A673 (cell line): Measurements from ENCODE around the gene CNTD1. TPM values are rescaled to one million over a fixed set of nuclear protein-coding genes. Genes with fewer than 3 reads are reported as not detected.

Experiments used
- BruUV-seq: library from RNA; stranded (reverse); fragments of 400-500 nt; replicated peaks from 2 replicates; lab custom pipeline; 2021; lab: Mats Ljungman, UMichigan
- CTCF ChIA-PET: fragments of 300-600 bp; sonication (Branson Sonifier 250); formaldehyde crosslinking; loops from one replicate; lab custom pipeline; 2022; ENCODE audit warnings: antibody characterized with exemption; lab: Charles Lee
- POLR2A ChIA-PET: fragments of 300-600 bp; sonication (Branson Sonifier 250); formaldehyde crosslinking; loops from one replicate; lab custom pipeline; 2022; ENCODE audit warnings: antibody characterized with exemption; ENCODE audit not compliant: low non-redundant PET; lab: Charles Lee
- DNase-seq: peaks from one replicate; pipeline ENCODE4 v3.0.0-alpha.2; 2015; ENCODE audit warnings: low spot score
- H3K27ac ChIP-seq: fragments of 200-600 bp; sonication (generic); 2 replicates; pipeline ENCODE4 v1.5.1; 2016; ENCODE audit warnings: mixed run types, low read depth, mild to moderate bottlenecking, mixed read lengths, antibody characterized with exemption, low read length; ENCODE audit not compliant: poor library complexity, severe bottlenecking
- H3K27me3 ChIP-seq: fragments of 200-600 bp; sonication (generic); replicated peaks from 2 replicates; pipeline ENCODE4 v1.6.1; 2017; ENCODE audit warnings: mixed run types, low read depth, mild to moderate bottlenecking, mixed read lengths, antibody characterized with exemption, low read length; ENCODE audit not compliant: insufficient read depth, poor library complexity
- H3K36me3 ChIP-seq: fragments of 200-600 bp; sonication (generic); 2 replicates; pipeline ENCODE4 v1.6.1; 2016; ENCODE audit warnings: mixed run types, mild to moderate bottlenecking, mixed read lengths, antibody characterized with exemption, low read length; ENCODE audit not compliant: insufficient read depth, poor library complexity, severe bottlenecking
- H3K4me1 ChIP-seq: fragments of 200-600 bp; sonication (generic); 2 replicates; pipeline ENCODE4 v1.6.1; 2017; ENCODE audit warnings: mixed run types, mild to moderate bottlenecking, mixed read lengths, antibody characterized with exemption, low read length; ENCODE audit not compliant: insufficient read depth, poor library complexity, severe bottlenecking
- H3K4me3 ChIP-seq: fragments of 200-600 bp; sonication (generic); 2 replicates; pipeline ENCODE4 v1.5.1; 2016; ENCODE audit warnings: low read depth, mixed run types, mild to moderate bottlenecking, mixed read lengths, low read length; ENCODE audit not compliant: poor library complexity, severe bottlenecking
- H3K9me3 ChIP-seq: fragments of 200-600 bp; sonication (generic); 2 replicates; pipeline ENCODE4 v1.6.1; 2016; ENCODE audit warnings: mixed run types, low read depth, mild to moderate bottlenecking, mixed read lengths, antibody characterized with exemption, low read length; ENCODE audit not compliant: poor library complexity, severe bottlenecking
- EZH2 ChIP-seq: fragments of 200-600 bp; sonication (generic); IDR thresholded peaks from 2 replicates; pipeline ENCODE4 v1.6.1; 2017; ENCODE audit warnings: borderline replicate concordance, low read depth, mild to moderate bottlenecking, mixed read lengths, antibody characterized with exemption, low read length; ENCODE audit not compliant: poor library complexity, severe bottlenecking
- intact Hi-C: fragments of 100-400 bp; cut with micrococcal nuclease; formaldehyde crosslinking; loops from one replicate; pipeline ENCODE4 v1.10.0; 2022; ENCODE audit not compliant: unreplicated experiment
- total RNA-seq: library from RNA; stranded (reverse); gene quantifications from 2 replicates; pipeline ENCODE4 v1.2.3, GENCODE V29; 2021
- TF ChIP-seq, protein P1 (sequence below): fragments of 300-800, 200-600 bp; sonication (generic); conservative IDR thresholded peaks from 2 replicates; pipeline ENCODE4 v1.5.1; 2017; ENCODE audit warnings: low read depth, mild to moderate bottlenecking, antibody characterized with exemption, low read length, moderate library complexity, mixed read lengths

The CNTD1 gene
- total RNA-seq, 1 experiment from 2014 or later, result not detected

DNA sequence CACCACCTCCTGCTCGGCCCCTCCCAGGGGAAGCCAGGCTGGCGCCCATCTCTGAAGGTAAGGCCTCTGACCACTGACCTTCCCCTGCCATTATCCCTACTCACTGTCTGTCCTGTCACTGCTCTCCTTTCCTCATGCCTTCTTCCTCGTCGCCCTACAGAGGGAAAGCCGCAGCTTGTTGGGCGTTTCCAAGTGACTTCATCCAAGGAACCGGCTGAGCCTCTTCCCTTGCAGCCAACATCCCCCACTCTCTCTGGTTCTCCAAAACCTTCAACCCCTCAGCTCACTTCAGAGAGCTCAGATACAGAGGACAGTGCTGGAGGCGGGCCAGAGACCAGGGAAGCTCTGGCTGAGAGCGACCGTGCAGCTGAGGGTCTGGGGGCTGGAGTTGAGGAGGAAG lies 3.2 kb upstream of the CNTD1 start:
- TF ChIP-seq, protein P1, sequence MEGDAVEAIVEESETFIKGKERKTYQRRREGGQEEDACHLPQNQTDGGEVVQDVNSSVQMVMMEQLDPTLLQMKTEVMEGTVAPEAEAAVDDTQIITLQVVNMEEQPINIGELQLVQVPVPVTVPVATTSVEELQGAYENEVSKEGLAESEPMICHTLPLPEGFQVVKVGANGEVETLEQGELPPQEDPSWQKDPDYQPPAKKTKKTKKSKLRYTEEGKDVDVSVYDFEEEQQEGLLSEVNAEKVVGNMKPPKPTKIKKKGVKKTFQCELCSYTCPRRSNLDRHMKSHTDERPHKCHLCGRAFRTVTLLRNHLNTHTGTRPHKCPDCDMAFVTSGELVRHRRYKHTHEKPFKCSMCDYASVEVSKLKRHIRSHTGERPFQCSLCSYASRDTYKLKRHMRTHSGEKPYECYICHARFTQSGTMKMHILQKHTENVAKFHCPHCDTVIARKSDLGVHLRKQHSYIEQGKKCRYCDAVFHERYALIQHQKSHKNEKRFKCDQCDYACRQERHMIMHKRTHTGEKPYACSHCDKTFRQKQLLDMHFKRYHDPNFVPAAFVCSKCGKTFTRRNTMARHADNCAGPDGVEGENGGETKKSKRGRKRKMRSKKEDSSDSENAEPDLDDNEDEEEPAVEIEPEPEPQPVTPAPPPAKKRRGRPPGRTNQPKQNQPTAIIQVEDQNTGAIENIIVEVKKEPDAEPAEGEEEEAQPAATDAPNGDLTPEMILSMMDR, result no peak
- TF ChIP-seq EZH2, result no peak
- H3K9me3 ChIP-seq, result no peaks in the 10 kb centered on the region
- no peak overlapping the region for H3K27ac ChIP-seq
- BruUV-seq, result no TSS peak
- H3K27me3 ChIP-seq, result no peaks in the 10 kb centered on the region
- no peak overlapping the region for H3K4me3 ChIP-seq
- ChIA-PET POLR2A (no interaction called here), CTCF (no interaction called here)
- DNase-seq, result no peak
- intact Hi-C loops, result no loop called here
- no peaks in the 10 kb centered on the region for H3K4me1 ChIP-seq
- no peaks in the 10 kb centered on the region for H3K36me3 ChIP-seq

DNA sequence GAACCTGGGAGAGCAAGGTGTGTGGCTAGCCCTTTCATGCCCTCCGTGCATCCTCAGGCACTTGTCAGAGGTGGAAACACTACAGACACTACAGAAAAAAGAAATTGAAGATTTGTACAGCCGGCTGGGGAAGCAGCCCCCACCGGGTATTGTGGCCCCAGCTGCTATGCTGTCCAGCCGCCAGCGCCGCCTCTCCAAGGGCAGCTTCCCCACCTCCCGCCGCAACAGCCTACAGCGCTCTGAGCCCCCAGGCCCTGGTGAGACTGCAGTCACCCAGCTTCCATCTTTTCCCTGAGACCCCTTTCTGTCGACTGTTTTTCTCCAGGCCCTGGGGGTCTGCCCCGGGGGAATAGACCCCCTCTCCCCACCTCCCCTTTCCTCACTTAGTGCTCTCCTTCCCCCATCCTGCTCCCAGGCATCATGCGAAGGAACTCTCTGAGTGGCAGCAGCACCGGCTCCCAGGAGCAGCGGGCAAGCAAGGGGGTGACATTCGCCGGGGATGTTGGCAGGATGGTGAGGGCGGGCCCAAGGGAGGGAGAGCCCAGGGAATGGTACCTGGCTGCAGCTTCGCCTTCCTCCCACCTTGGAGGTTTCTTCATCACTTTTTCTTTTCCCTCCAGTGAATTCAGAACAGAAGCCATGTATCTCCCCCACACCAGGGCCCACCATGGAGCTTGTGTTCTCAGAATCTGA lies 2.4 kb upstream of the CNTD1 start:
- BruUV-seq, result no TSS peak
- no peaks in the 10 kb centered on the region for H3K9me3 ChIP-seq
- TF ChIP-seq, protein P1, result no peak
- TF ChIP-seq EZH2, result no peak
- ChIA-PET CTCF (no interaction called here), POLR2A (no interaction called here)
- no peak for DNase-seq
- intact Hi-C loops, result no loop called here
- H3K27me3 ChIP-seq, result no peaks in the 10 kb centered on the region
- no peaks in the 10 kb centered on the region for H3K4me1 ChIP-seq
- no peaks in the 10 kb centered on the region for H3K36me3 ChIP-seq
- H3K27ac ChIP-seq, result no peak overlapping the region
- H3K4me3 ChIP-seq, result no peak overlapping the region

DNA sequence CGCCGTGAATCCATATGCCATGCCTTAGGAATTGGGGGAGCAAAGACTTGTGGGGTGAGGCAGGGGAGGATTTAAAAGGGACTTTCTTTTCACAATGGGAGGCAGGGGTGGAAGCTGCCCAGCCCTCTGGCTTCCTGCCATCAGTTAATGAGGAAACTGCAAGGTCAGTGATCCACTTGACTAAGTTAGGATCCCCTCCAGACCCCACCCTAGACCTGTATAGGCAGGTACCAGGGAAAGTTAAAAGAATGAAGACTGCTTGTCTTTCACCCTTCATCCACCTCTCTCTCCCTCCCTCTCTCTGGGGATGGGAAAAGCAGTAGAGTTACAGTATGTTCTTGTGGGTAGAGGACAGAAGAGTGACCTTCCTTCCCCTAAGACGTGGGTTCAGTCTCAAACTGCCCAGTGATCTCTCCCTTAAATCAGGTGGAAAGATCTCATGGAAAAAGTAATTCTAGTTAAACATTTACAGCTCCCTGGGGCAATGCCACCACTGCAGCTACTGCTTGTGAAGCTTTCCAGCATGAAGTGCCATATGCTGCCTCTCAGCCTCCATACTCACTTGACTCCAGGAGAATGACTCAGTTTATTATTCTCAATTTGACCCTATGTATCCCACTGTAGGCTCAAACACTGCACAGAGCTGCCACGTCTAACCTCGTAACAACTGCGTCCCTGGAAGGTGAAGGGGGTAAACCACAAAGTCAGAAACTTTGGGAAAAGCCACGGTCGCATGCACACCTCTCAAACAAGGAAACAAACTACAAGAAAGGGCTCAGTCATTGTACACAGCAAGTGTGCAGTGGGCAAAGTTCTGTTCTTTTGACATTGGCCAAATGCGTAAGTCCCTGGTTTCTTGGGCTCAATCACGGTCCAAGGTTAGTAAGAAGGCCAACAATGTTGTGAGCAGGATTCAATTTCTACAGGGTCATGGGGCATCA lies 1.3 kb upstream of the CNTD1 start:
- POLR2A ChIA-PET, result no interaction called here
- TF ChIP-seq EZH2, result no peak
- TF ChIP-seq, protein P1, result no peak
- H3K4me3 ChIP-seq, result peak overlapping the region; percentile 64
- intact Hi-C loops, result no loop called here
- H3K36me3 ChIP-seq, result no peaks in the 10 kb centered on the region
- H3K4me1 ChIP-seq, result no peaks in the 10 kb centered on the region
- BruUV-seq, result no TSS peak
- H3K27me3 ChIP-seq, result no peaks in the 10 kb centered on the region
- DNase-seq, result no peak
- CTCF ChIA-PET, result no interaction called here
- H3K27ac ChIP-seq, result no peak overlapping the region
- H3K9me3 ChIP-seq, result no peaks in the 10 kb centered on the region
